GM23338 (cell line): ENCODE data around the gene RND3. TPM values are rescaled to one million over a fixed set of nuclear protein-coding genes. Genes with fewer than 3 reads are reported as not detected.

Source experiments
- ATAC-seq: fragments of 200-7000 bp; cut with Tn5 transposase; 3 replicates; pipeline ENCODE4 v1.9.1; 2020
- DNase-seq: peaks from one replicate; pipeline ENCODE4 v3.0.0-alpha.2; 2015; ENCODE audit warnings: low spot score
- H2AFZ ChIP-seq: fragments of 200-600 bp; sonication (generic); 2 replicates; pipeline ENCODE4 v1.8.0; 2016; ENCODE audit warnings: antibody characterized with exemption, mild to moderate bottlenecking, moderate library complexity
- H3F3A ChIP-seq: fragments of 200-600 bp; sonication (generic); replicated peaks from 2 replicates; pipeline ENCODE4 v1.8.0; 2017; ENCODE audit warnings: antibody characterized with exemption, mixed run types, low read depth
- H3K27ac ChIP-seq: fragments of 200-600 bp; sonication (generic); 2 replicates; pipeline ENCODE4 v1.6.1; 2016; ENCODE audit warnings: low read depth
- H3K27me3 ChIP-seq: fragments of 200-600 bp; sonication (generic); 2 replicates; pipeline ENCODE4 v1.8.0; 2016; ENCODE audit warnings: mild to moderate bottlenecking, mixed run types, moderate library complexity; ENCODE audit not compliant: insufficient read depth
- H3K36me3 ChIP-seq: fragments of 200-600 bp; sonication (generic); 2 replicates; pipeline ENCODE4 v1.8.0; 2016; ENCODE audit warnings: mild to moderate bottlenecking; ENCODE audit not compliant: insufficient read depth
- H3K4me1 ChIP-seq: fragments of 200-600 bp; sonication (generic); 2 replicates; pipeline ENCODE4 v1.8.0; 2016; ENCODE audit warnings: mild to moderate bottlenecking, moderate library complexity; ENCODE audit not compliant: insufficient read depth
- H3K4me2 ChIP-seq: fragments of 200-600 bp; sonication (generic); 2 replicates; pipeline ENCODE4 v1.7.1; 2017; ENCODE audit warnings: mixed run types
- H3K4me3 ChIP-seq: fragments of 200-600 bp; sonication (generic); 2 replicates; pipeline ENCODE4 v1.6.1; 2016; ENCODE audit warnings: mixed run types
- H3K79me2 ChIP-seq: fragments of 200-600 bp; sonication (generic); replicated peaks from 2 replicates; pipeline ENCODE4 v1.8.0; 2017; ENCODE audit warnings: mild to moderate bottlenecking; ENCODE audit not compliant: insufficient read depth
- H3K9me2 ChIP-seq: fragments of 200-600 bp; sonication (generic); 2 replicates; pipeline ENCODE4 v1.8.0; 2017; ENCODE audit not compliant: insufficient read depth
- H4K20me1 ChIP-seq: fragments of 200-600 bp; sonication (generic); replicated peaks from 2 replicates; pipeline ENCODE4 v1.8.0; 2017; ENCODE audit warnings: mild to moderate bottlenecking; ENCODE audit not compliant: insufficient read depth
- H3K27ac Mint-ChIP-seq: 2 replicates; pipeline ENCODE4 v1.8.0; 2020; ENCODE audit warnings: inconsistent platforms, mild to moderate bottlenecking, moderate library complexity, mixed read lengths
- H3K27me3 Mint-ChIP-seq: 3 replicates; pipeline ENCODE4 v1.8.0; 2022; ENCODE audit warnings: low read depth, mild to moderate bottlenecking, moderate library complexity, mixed read lengths, inconsistent platforms; ENCODE audit not compliant: insufficient read depth, poor library complexity
- H3K36me3 Mint-ChIP-seq: 3 replicates; pipeline ENCODE4 v1.8.0; 2021; ENCODE audit warnings: low read depth, mild to moderate bottlenecking, inconsistent platforms, moderate library complexity, mixed read lengths
- H3K4me1 Mint-ChIP-seq: 3 replicates; pipeline ENCODE4 v1.8.0; 2020; ENCODE audit warnings: mild to moderate bottlenecking, inconsistent platforms, mixed read lengths
- H3K4me3 Mint-ChIP-seq: 3 replicates; pipeline ENCODE4 v1.8.0; 2021; ENCODE audit warnings: moderate library complexity, mild to moderate bottlenecking, inconsistent platforms, mixed read lengths
- H3K9me3 Mint-ChIP-seq: 3 replicates; pipeline ENCODE4 v1.8.0; 2020; ENCODE audit warnings: moderate library complexity, mild to moderate bottlenecking, inconsistent platforms, mixed read lengths
- CTCF ChIP-seq, 2 experiments: fragments of 200-600 bp in 1 of 2; sonication (generic) in 1 of 2; conservative IDR thresholded peaks; 2 replicates each; pipeline versions ENCODE4 v1.5.1 to v1.6.1; 2016 to 2017; ENCODE audit warnings: antibody characterized with exemption in 2 of 2, low read depth in 2 of 2, mild to moderate bottlenecking in 2 of 2, moderate library complexity in 1 of 2
- ETS1 ChIP-seq: IDR thresholded peaks from 2 replicates; pipeline ENCODE4 v1.6.1; 2016; ENCODE audit warnings: antibody characterized with exemption
- EZH2 ChIP-seq: fragments of 200-600 bp; sonication (generic); IDR thresholded peaks from one replicate; pipeline ENCODE4 v1.8.0; 2017; ENCODE audit warnings: antibody characterized with exemption, mild to moderate bottlenecking, low read depth; ENCODE audit not compliant: unreplicated experiment
- EZH2phosphoT487 ChIP-seq: fragments of 200-600 bp; sonication (generic); IDR thresholded peaks from one replicate; pipeline ENCODE4 v1.8.1; 2018; ENCODE audit warnings: antibody characterized with exemption; ENCODE audit not compliant: unreplicated experiment
- JUNB ChIP-seq: IDR thresholded peaks from one replicate; pipeline ENCODE4 v1.6.1; 2016; ENCODE audit warnings: antibody characterized with exemption; ENCODE audit not compliant: unreplicated experiment
- NANOG ChIP-seq: IDR thresholded peaks from 2 replicates; pipeline ENCODE4 v1.6.1; 2016; ENCODE audit warnings: antibody characterized with exemption, borderline replicate concordance
- REST ChIP-seq: IDR thresholded peaks from one replicate; pipeline ENCODE4 v1.6.1; 2018; ENCODE audit warnings: antibody characterized with exemption; ENCODE audit not compliant: unreplicated experiment
- STAT1 ChIP-seq: IDR thresholded peaks from one replicate; pipeline ENCODE4 v1.6.1; 2016; ENCODE audit warnings: antibody characterized with exemption; ENCODE audit not compliant: unreplicated experiment
- ZNF331 ChIP-seq: fragments of 250-450 bp; sonication (Bioruptor Pico); IDR thresholded peaks from 2 replicates; pipeline ENCODE4 v1.5.0; 2020; ENCODE audit warnings: low read depth, mild to moderate bottlenecking, moderate library complexity
- ZNF462 ChIP-seq: fragments of 250-450 bp; sonication (Bioruptor Pico); IDR thresholded peaks from 2 replicates; pipeline ENCODE4 v1.5.0; 2020; ENCODE audit warnings: mild to moderate bottlenecking, moderate library complexity
- polyA plus RNA-seq: library from polyadenylated mRNA; unstranded; fragments of >200 nt; fragmentation: Nextera tagmentation; extraction: Ambion mirVana; gene quantifications from 2 replicates; pipeline ENCODE4 v1.2.1, GENCODE V29; 2016
- total RNA-seq: library from RNA; depleted of rRNA; stranded (reverse); fragments of >200 nt; shearing (Covaris generic); gene quantifications from 2 replicates; pipeline ENCODE4 v1.2.3, GENCODE V29; 2014

RND3 gene
- total and polyA plus RNA-seq, 2 experiments from 2014 or later = 48.2 to 55.3 TPM

GRCh38 chr2:150469706-150470274 lies 17.7 kb downstream of the RND3 start:
- Histone ChIP-seq H3K27me3 (no peaks in the 10 kb centered on the region), H3K79me2 (peaks cover 33% of the 10 kb centered on the region), H4K20me1 (peaks cover 34% of the 10 kb centered on the region), H3K9me2 (no peaks in the 10 kb centered on the region), H2AFZ (no peak overlapping the region), H3K4me1 (no peaks in the 10 kb centered on the region), H3K4me2 (no peak overlapping the region), H3K27ac (0 out of 2 replicates have a peak overlapping the region, but pooled peaks have one; percentile 23), H3F3A (peaks cover 7% of the 10 kb centered on the region), H3K4me3 (no peak overlapping the region), H3K36me3 (peaks cover 54% of the 10 kb centered on the region)
- no peak for ATAC-seq
- H3K4me3 Mint-ChIP-seq = no peak overlapping the region
- no peak for DNase-seq
- no peak overlapping the region for H3K27ac Mint-ChIP-seq
- no peaks in the 10 kb centered on the region for H3K9me3 Mint-ChIP-seq
- H3K36me3 Mint-ChIP-seq = peaks cover 72% of the 10 kb centered on the region
- TF ChIP-seq REST = no peak
- TF ChIP-seq NANOG = no peak
- no peak for TF ChIP-seq EZH2phosphoT487
- no peak for TF ChIP-seq EZH2
- no peak for TF ChIP-seq CTCF (conservative IDR thresholded peaks at IDR 0.05; ENCODE audit: low read depth in 2 of 2)
- no peak for TF ChIP-seq ETS1
- no peak for TF ChIP-seq ZNF462 (CRISPR knock-in tag)
- no peak for TF ChIP-seq JUNB
- no peak for TF ChIP-seq STAT1
- no peak for TF ChIP-seq ZNF331 (CRISPR knock-in tag)
- H3K4me1 Mint-ChIP-seq = peaks cover 12% of the 10 kb centered on the region
- peaks cover 2% of the 10 kb centered on the region for H3K27me3 Mint-ChIP-seq
